HepG2 (cell line): ENCODE measurements around the gene TDRD10. TPM values are rescaled to one million over a fixed set of nuclear protein-coding genes. Genes with fewer than 3 reads are reported as not detected.

Source experiments
- ATAC-seq: fragments of 200-7000 bp; cut with Tn5 transposase; 3 replicates; pipeline ENCODE4 v1.9.1; 2020; ENCODE audit warnings: mild to moderate bottlenecking, moderate library complexity
- BruUV-seq: library from RNA; stranded (reverse); fragments of 400-500 nt; replicated peaks from 2 replicates; lab custom pipeline; 2021; lab: Mats Ljungman, UMichigan
- CTCF ChIA-PET: fragments of 300-600 bp; formaldehyde crosslinking; extraction: SDS; loops from one replicate; lab custom pipeline; 2021; ENCODE audit warnings: low total read pairs, inconsistent platforms, low intra/inter-chr PET ratio; lab: Yijun Ruan, JAX
- POLR2A ChIA-PET: fragments of 350-600 bp; sonication (Branson Sonifier 250); formaldehyde crosslinking; loops from one replicate; lab custom pipeline; 2020; ENCODE audit warnings: antibody characterized with exemption, inconsistent platforms; lab: Yijun Ruan, JAX
- DNase-seq: peaks from one replicate; pipeline ENCODE4 v3.0.0-alpha.2; 2015; ENCODE audit warnings: low spot score
- FAIRE-seq: peaks from 3 replicates; lab custom pipeline; 2011; peaks lifted over from hg19 to GRCh38; lab: Jason Lieb, UNC
- H2AFZ ChIP-seq: one replicate; pipeline ENCODE4 v1.6.1; 2011; ENCODE audit warnings: low read length, inconsistent platforms
- H3K27ac ChIP-seq: fragments of 300-600 bp; 3 replicates; pipeline ENCODE4 v1.8.0; 2011; ENCODE audit warnings: mixed run types, mild to moderate bottlenecking, mixed read lengths, low read length, inconsistent platforms; ENCODE audit not compliant: insufficient read depth; ENCODE audit errors: extremely low read length
- H3K27me3 ChIP-seq, 2 experiments: fragments of 200-600 bp in 1 of 2; 2 replicates in 1 of 2; 3 replicates in 1 of 2; pipeline versions ENCODE4 v1.6.0 to v1.8.0; 2011; ENCODE audit warnings: low read length in 2 of 2, mild to moderate bottlenecking in 2 of 2, moderate library complexity in 2 of 2, inconsistent platforms in 1 of 2; ENCODE audit not compliant: insufficient read depth in 2 of 2, control insufficient read depth in 1 of 2
- H3K36me3 ChIP-seq, 2 experiments: fragments of 200-600 bp in 1 of 2; replicated peaks in 1 of 2; 2 replicates in 1 of 2; 3 replicates in 1 of 2; pipeline versions ENCODE4 v1.5.1 to v1.8.0; 2011; ENCODE audit warnings: low read length in 2 of 2, inconsistent platforms in 1 of 2; ENCODE audit not compliant: insufficient read depth in 2 of 2, control insufficient read depth in 1 of 2
- H3K4me1 ChIP-seq: 2 replicates; pipeline ENCODE4 v1.5.1; 2012; ENCODE audit warnings: low read length, inconsistent platforms; ENCODE audit not compliant: insufficient read depth
- H3K4me2 ChIP-seq: 2 replicates; pipeline ENCODE4 v1.6.0; 2011; ENCODE audit warnings: low read depth, low read length, inconsistent platforms
- H3K4me3 ChIP-seq, 3 experiments: fragments of 200-600 bp in 1 of 3; sonication (generic), shearing (Covaris generic) in 1 of 3; replicated peaks in 1 of 3; 2 replicates each; pipeline ENCODE4 v1.5.1; 2011 to 2016; ENCODE audit warnings: low read length in 3 of 3, inconsistent platforms in 2 of 3, low read depth in 2 of 3, mild to moderate bottlenecking in 2 of 3, control low read depth in 1 of 3, mixed read lengths in 1 of 3; ENCODE audit not compliant: insufficient read depth in 1 of 3
- H3K79me2 ChIP-seq: one replicate; pipeline ENCODE4 v1.6.1; 2011; ENCODE audit warnings: low read length, inconsistent platforms; ENCODE audit not compliant: insufficient read depth
- H3K9ac ChIP-seq: 2 replicates; pipeline ENCODE4 v1.6.0; 2011; ENCODE audit warnings: mild to moderate bottlenecking, low read depth, low read length, inconsistent platforms; ENCODE audit not compliant: insufficient read depth
- H3K9me3 ChIP-seq: 2 replicates; pipeline ENCODE4 v1.5.1; 2012; ENCODE audit warnings: mild to moderate bottlenecking, low read length
- H4K20me1 ChIP-seq: 2 replicates; pipeline ENCODE4 v1.6.0; 2011; ENCODE audit warnings: inconsistent platforms, mild to moderate bottlenecking, low read length, moderate library complexity; ENCODE audit not compliant: insufficient read depth
- AGO2 ChIP-seq: fragments of 200-400 bp; formaldehyde crosslinking; optimal IDR thresholded peaks from 2 replicates; pipeline ENCODE3; 2017; ENCODE audit warnings: mild to moderate bottlenecking, low read depth, low read length, moderate library complexity
- AKAP8 ChIP-seq: sonication (generic); formaldehyde crosslinking; IDR thresholded peaks from 2 replicates; pipeline ENCODE4 v1.5.1; 2020; ENCODE audit warnings: mild to moderate bottlenecking, missing genetic modification reagents
- EHMT2 ChIP-seq: fragments of 200-600 bp; sonication (generic); IDR thresholded peaks from 2 replicates; pipeline ENCODE4 v1.7.0; 2017; ENCODE audit warnings: antibody characterized with exemption, low read depth, low read length, borderline replicate concordance
- ELF3 ChIP-seq: IDR thresholded peaks from 2 replicates; pipeline ENCODE4 v1.6.1; 2016; ENCODE audit warnings: missing genetic modification reagents, missing compliant biosample characterization
- HMG20B ChIP-seq: conservative IDR thresholded peaks from 2 replicates; pipeline ENCODE4 v1.6.1; 2016; ENCODE audit warnings: missing genetic modification reagents, missing compliant biosample characterization
- IKZF1 ChIP-seq: fragments of 450-650 bp; IDR thresholded peaks from 2 replicates; pipeline ENCODE4 v1.7.1; 2016
- POLR2A ChIP-seq, 2 experiments: IDR thresholded peaks; 2 replicates each; pipeline ENCODE4 v1.6.1; 2011; ENCODE audit warnings: low read depth in 2 of 2, low read length in 2 of 2, mild to moderate bottlenecking in 1 of 2, moderate library complexity in 1 of 2; ENCODE audit not compliant: insufficient read depth in 1 of 2
- POLR2AphosphoS2 ChIP-seq: IDR thresholded peaks from 2 replicates; pipeline ENCODE4 v1.6.1; 2011; ENCODE audit warnings: low read depth, low read length, improper control_type of control experiment
- RBM22 ChIP-seq: fragments of 200-400 bp; formaldehyde crosslinking; optimal IDR thresholded peaks from 2 replicates; pipeline ENCODE3; 2017; ENCODE audit warnings: mild to moderate bottlenecking, low read length, moderate library complexity
- SP2 ChIP-seq: sonication (generic); formaldehyde crosslinking; IDR thresholded peaks from 2 replicates; pipeline ENCODE4 v1.5.1; 2020; ENCODE audit warnings: mild to moderate bottlenecking, missing genetic modification reagents
- ZNF235 ChIP-seq: sonication (generic); formaldehyde crosslinking; IDR thresholded peaks from 2 replicates; pipeline ENCODE4 v1.8.1; 2023; ENCODE audit warnings: mild to moderate bottlenecking, missing genetic modification reagents, borderline replicate concordance
- ZNF367 ChIP-seq: sonication (generic); formaldehyde crosslinking; IDR thresholded peaks from 2 replicates; pipeline ENCODE4 v1.4.0; 2020; ENCODE audit warnings: missing genetic modification reagents, borderline replicate concordance
- ZNF547 ChIP-seq: sonication (generic); formaldehyde crosslinking; IDR thresholded peaks from 2 replicates; pipeline ENCODE4 v1.5.1; 2020; ENCODE audit warnings: mild to moderate bottlenecking, missing genetic modification reagents
- ZNF572 ChIP-seq: sonication (generic); formaldehyde crosslinking; IDR thresholded peaks from 2 replicates; pipeline ENCODE4 v1.5.1; 2020; ENCODE audit warnings: mild to moderate bottlenecking, missing genetic modification reagents
- ZNF713 ChIP-seq: sonication (generic); formaldehyde crosslinking; IDR thresholded peaks from 2 replicates; pipeline ENCODE4 v1.4.0; 2020; ENCODE audit warnings: mild to moderate bottlenecking, missing genetic modification reagents
- WGBS: methylation state at CpG from one replicate; pipeline ENCODE4 v1.1.6; 2017; ENCODE audit warnings: low lambda C conversion rate; 5-methylcytosine and 5-hydroxymethylcytosine counted together
- in situ Hi-C: cut with HindIII; loops from 2 replicates; pipeline ENCODE4 v1.10.0; 2017; ENCODE audit warnings: low pct_unique_long_range_greater_than_20kb; ENCODE audit not compliant: extremely low pct_ligation_motif_present
- intact Hi-C: fragments of 100-400 bp; cut with micrococcal nuclease; formaldehyde crosslinking; loops from one replicate; pipeline ENCODE4 v1.10.0; 2022; ENCODE audit not compliant: unreplicated experiment
- polyA plus RNA-seq, 8 experiments: library from polyadenylated mRNA; depleted of rRNA in 3 of 8; stranded (reverse) in 7 of 8; unstranded in 1 of 8; fragments of >200 nt; fragmentation: Illumina TruSeq in 4 of 8; extraction: Trizol in 4 of 8; gene quantifications; 2 replicates each; pipeline versions ENCODE4 v1.2.1 to v1.2.3, GENCODE V29; 2011 to 2016; ENCODE audit warnings: low read depth in 4 of 8, missing spikeins in 1 of 8, mixed read lengths in 1 of 8; ENCODE audit not compliant: insufficient read depth in 1 of 8
- total RNA-seq, 5 experiments: library from RNA; depleted of rRNA; stranded (reverse); fragments of >200 nt; fragmentation: Illumina TruSeq; extraction: Trizol; gene quantifications; 2 replicates each; pipeline ENCODE4 v1.2.3, GENCODE V29; 2016; ENCODE audit warnings: low read depth in 1 of 5

The TDRD10 gene
- total and polyA plus RNA-seq, 2 of the 13 experiments (the other 11 are each of a cell fraction or from before 2014, with no cell fraction given), result not detected

DNA sequence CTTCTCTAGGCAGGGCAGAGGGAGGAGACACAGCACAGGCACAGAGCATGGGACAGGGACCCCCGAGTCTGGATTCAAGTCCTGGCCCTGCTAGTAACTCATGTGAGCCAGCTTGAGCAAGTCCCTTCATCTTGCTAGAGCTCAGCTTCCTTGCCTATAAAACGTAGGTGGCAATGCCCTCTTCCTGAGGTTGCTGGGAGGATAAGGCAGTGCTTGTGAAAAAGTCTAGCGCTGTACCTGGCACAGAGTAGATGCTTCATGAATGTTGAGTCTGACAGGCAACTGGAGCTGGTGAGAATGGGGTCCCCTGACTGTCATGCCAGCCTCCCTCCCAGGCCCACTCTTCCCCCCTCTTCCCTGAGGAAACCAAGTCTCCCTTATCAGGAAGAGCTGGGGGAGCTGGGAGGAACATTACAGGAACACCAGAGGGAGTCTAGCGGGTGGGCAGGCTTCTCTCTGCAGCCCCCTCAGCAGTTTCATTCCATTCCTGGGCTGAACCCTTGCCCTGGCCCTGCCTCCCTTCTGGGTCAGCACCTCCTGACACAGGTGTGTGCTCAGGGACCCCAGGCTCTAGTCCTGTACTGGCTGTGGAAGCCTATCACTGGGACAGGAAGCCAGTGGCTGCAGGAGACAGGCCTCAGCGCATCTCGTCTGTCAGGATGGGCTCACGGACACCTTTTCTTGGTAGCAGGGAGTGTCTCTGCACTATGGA, 75.5 kb downstream of the TDRD10 start:
- H3K4me1 ChIP-seq, result no peaks in the 10 kb centered on the region
- peaks cover 0 to 3% of the 10 kb centered on the region in 2 experiments; a peak in 1 of 5 replicates for H3K27me3 ChIP-seq
- no peaks in the 10 kb centered on the region for H4K20me1 ChIP-seq
- 86% methylated on average over 2 of the region's 7 CpGs for WGBS
- no peak overlapping the region for H3K27ac ChIP-seq
- peaks cover 7 to 30% of the 10 kb centered on the region in 2 experiments; a peak in 4 of 5 replicates for H3K36me3 ChIP-seq
- POLR2A ChIA-PET, result interaction anchor here (1.0 kb wide), 1 partner anchor 9 kb away, joined by 3 read pairs; no protein-coding TSS in a partner anchor
- H3K79me2 ChIP-seq, result no peaks in the 10 kb centered on the region
- 0 out of 4 replicates have a peak, but pooled peaks of 1 of the 2 experiments have one; percentile 15 for TF ChIP-seq POLR2A (IDR thresholded peaks at IDR 0.05; ENCODE audit: insufficient read depth in 1 of 2, low read depth in 2 of 2, low read length in 2 of 2)
- no peak for TF ChIP-seq SP2
- TF ChIP-seq ZNF547 (CRISPR knock-in tag), result no peak
- TF ChIP-seq AKAP8 (CRISPR knock-in tag), result 0 out of 2 replicates have a peak, but pooled peaks have one; percentile 54
- TF ChIP-seq RBM22, result peak; percentile 24
- TF ChIP-seq EHMT2, result no peak
- TF ChIP-seq ZNF367 (CRISPR knock-in tag), result no peak
- TF ChIP-seq ZNF572, result no peak
- no peak for TF ChIP-seq ZNF235 (CRISPR knock-in tag)
- peak; percentile 25 for TF ChIP-seq AGO2
- no peak for TF ChIP-seq HMG20B (CRISPR knock-in tag)
- TF ChIP-seq ELF3, result no peak
- TF ChIP-seq IKZF1, result no peak
- TF ChIP-seq POLR2AphosphoS2, result peak; percentile 73; the same call in 1 of the 2 replicates
- TF ChIP-seq ZNF713 (CRISPR knock-in tag), result no peak
- TF ChIP-seq, all 625 proteins: peak for 5
- CTCF ChIA-PET, result no interaction called here
- FAIRE-seq, result no peak
- ATAC-seq, result peak; percentile 6; the same call in 2 of the 3 replicates
- intact Hi-C loops, result no loop called here
- no TSS peak for BruUV-seq
- Histone ChIP-seq H3K9me3 (no peaks in the 10 kb centered on the region), H2AFZ (no peak overlapping the region), H3K4me2 (no peak overlapping the region), H3K4me3 (no peak overlapping the region), H3K9ac (no peak overlapping the region)
- in situ Hi-C loops, result no loop called here
- DNase-seq, result no peak
